Effector CD4-positive, alpha-beta T cell (primary cell): ENCODE data around the gene VSIR.

Experiments used
- DNase-seq: peaks from one replicate; pipeline ENCODE4 v3.0.0-alpha.2; 2020

The VSIR gene

DNA sequence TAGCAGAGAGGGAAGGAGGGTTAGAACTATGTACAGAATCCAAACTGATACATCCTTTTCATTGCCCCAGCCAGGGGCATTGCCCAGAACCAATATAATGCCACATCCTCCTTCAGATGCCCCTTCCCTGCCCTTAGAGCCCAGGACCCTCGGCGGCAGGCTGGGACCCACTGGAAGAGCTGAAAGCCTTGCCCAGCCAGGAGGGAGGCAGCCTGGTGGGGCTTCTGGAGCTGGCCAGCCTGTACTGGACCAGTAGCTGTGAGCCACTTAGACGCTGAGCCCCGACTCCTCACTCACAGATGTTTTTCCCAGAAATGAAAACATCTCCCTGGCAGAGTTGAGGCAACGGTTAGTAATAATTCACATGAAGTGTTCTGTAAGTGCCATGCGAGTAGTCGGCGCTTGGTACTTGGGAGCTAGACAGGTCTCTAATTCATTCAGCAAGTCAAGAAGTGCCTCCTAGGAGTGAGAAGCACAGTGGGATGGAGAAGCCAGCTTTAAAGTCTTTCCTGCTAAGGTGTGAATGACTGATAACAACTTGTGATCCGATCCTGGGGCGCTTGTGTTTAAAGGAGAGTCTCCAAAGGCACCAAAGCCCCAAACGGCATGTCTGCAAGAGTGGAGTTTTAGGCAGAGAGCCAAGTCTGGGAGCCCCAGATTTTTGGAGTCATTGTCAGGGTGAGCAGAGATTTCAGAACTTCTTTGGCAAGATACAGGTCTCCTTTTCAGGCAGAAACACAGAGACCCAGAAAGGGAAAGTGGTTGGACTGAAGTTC lies 9.8 kb downstream of the VSIR start:
- no peak for DNase-seq

GRCh38 chr10:71762324-71762723 lies 11.0 kb downstream of the VSIR start:
- DNase-seq: no peak

- DNase-seq: no peak
Observed at GRCh38 chr10:71761541-71762113, 11.7 kb downstream of the VSIR start.

DNA sequence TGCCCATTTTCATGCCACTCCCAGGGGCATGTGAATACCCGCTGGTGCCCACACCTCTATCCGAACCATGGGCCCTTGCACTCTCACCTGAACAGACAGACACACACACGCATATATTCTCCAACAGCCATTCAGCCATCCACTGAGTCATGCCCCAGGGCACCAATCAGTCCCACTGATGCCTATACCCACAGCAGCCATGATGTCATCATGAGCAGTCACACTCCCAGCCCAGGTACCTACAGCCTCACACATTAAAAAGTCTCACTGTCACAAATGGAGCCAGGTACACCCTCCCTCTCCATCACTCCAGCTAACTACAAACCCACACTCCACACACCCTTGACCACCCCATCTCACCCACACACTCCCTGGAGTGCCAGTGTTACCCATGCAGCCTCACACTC lies 12.2 kb downstream of the VSIR start:
- no peak for DNase-seq

GRCh38 chr10:71757399-71757922 lies 15.9 kb downstream of the VSIR start:
- no peak for DNase-seq

- DNase-seq: no peak
Observed at GRCh38 chr10:71756311-71757191, 16.8 kb downstream of the VSIR start.

DNA sequence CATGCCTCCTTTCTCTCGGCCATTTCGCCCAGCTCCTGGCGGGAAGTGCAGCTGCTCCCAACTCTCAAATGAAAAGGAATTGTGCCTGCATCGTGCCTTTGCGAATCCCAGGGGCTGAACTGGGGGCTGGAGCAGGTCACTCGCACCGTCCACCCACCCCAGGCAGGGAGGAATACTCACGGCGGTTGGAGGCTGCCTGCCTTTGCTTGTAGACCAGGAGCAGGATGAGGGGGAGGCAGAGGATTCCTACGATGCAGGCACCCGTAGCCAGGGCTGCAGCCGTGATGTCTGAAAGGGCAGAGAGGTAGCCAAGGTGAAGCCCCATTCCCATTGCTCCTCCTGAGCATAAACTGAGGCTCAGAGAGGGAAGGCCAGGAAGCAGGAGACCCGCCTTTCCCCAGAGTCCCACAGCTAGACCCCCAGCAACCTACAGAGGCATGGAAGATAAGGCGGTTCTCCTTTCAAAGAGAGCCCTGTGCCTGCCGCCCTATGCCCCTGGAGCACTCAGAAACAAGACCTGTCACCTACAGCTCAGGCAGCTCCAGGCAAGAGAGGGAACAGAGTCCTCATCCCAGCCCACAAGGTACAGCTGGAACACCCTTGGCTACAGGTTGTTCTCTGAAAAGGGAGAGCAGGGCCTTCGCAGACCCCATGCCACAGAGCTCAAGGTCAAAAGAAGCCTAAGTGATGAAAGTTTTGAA lies 18.0 kb downstream of the VSIR start:
- DNase-seq: no peak

- no peak for DNase-seq
Observed at GRCh38 chr10:71754562-71754961, 18.8 kb downstream of the VSIR start.

DNA sequence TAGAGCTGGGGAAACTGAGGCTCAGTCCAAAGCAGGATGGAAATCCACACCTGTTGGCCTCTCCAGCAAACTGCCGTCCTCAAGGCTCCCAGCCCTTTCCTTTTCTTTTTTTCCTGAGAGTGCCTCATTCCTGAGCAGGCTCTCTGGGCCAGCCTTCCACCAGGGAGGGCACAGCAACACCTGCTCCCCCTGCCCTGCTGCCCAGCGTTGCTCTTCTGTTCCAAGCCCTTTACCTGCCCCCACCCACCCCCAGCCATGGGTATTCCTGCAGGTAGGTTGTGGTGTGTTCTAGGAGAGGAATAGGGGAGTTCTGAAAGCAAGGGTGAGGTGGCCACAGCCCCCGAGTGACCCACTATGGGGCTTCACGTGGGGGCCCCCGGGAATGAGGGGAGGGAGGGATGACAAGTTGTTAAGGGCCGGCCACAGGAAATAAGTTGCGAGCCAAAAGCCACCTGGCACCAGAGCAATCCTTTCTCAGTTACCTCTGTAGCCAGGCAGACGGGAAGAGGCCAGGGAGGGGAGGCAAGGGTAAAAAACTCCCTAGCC lies 19.3 kb downstream of the VSIR start:
- DNase-seq: no peak

GRCh38 chr10:71753091-71753959 lies 20.0 kb downstream of the VSIR start:
- DNase-seq: no peak

GRCh38 chr10:71752391-71753090 lies 20.8 kb downstream of the VSIR start:
- DNase-seq: no peak

DNA sequence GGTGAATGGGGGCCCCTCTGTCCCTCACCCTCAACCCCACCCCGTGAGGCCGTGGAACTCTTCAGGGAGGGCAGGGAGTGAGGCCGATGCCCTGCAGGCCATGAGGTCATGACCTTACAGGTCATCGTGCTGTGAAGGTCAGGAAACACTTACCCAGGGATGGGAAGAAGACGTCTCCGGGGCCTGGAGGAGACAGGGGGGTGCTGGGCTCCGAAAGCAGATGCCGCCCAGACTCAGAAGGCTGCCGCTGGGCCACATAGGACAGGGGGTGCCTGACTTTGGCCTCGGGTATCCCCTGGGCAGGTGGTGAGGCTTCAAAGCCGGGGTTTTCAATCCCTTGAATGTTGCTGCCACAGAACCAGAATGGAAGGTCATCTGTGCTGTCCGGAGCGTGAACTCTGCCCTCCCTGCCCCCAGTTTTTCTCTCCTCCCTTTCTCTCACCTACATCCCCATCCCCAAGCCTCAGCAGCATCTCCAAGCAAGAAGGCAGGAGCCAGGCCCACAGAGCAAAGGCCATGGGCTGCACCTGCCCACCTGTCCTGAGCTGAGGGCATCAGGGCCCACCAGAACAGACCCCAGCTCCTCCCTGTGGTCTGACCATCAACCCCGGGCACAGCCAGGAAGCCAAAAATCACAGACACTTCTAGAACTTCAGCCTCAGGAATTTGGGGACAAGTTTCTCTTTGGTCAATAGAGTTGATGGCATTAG lies 21.6 kb downstream of the VSIR start:
- no peak for DNase-seq

- no peak for DNase-seq
Observed at GRCh38 chr10:71750986-71751385, 22.3 kb downstream of the VSIR start.

DNA sequence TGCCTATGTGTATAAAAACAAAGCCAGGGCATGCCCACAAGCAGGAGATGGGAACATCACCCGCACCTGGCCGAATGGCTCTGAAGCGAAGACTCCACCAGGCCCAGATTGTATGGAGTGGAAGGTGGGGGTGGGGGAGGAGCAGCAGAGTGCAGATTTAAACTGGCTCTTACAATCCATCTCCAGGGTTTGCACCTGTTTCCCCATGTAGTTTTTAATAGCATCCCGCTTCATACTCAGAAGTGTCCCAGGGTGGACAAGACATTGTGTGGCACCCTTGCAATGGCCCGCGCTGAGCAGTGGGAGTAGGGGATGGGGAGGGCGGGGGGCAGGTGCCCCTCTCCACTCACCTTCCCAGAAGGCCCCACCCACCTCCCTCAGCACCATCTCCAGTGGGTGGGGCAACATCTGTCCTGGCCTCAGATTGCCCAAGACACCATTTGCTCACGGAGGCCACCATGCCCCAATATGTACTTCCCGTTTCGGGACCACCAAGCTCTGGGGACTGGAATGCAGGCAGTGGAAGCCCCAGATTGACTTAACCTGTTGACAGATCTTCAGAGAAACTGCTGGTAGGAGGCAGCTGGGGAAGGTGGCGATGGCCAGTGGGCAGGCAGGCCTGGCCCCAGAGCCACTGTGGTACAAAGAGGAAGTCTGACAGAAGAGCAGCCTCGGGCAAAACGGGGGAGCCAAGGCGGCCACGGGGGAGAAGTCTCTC lies 23.0 kb downstream of the VSIR start:
- DNase-seq: no peak

- no peak for DNase-seq
Observed at GRCh38 chr10:71749396-71749795, 23.9 kb downstream of the VSIR start.

GRCh38 chr10:71748671-71749191 lies 24.6 kb downstream of the VSIR start:
- peak; percentile 63 for DNase-seq

- DNase-seq: no peak
Observed at GRCh38 chr10:71747551-71748523, 25.5 kb downstream of the VSIR start.

- no peak for DNase-seq
Observed at GRCh38 chr10:71747039-71747531, 26.2 kb downstream of the VSIR start.
